ENCODE measurements around the gene ATG14.

Gene ATG14

DNA sequence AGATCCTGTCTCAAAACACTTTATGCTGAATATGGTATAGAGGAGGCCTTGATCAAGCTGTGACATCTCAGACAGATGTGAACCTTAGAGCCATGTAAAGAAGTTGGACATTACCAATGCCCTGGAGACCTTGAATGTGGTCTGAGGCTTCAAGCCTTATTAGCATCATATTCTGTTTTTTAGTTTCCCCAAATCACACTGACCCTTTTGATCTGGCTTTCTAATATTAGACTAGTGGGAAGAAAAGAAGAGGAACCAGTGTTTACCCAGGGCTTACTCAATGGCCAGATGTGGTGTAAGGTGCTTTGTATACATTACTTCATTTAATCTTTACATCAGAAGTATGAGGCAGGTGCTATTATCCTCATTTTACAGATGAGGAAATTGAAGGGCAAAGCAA is 39.4 kb upstream of the ATG14 start:
- Histone ChIP-seq H3K4me2 (ENCODE audit: low read length, poor library complexity, severe bottlenecking) (no peak overlapping the region), H2AK5ac (ENCODE audit: low read length, severe bottlenecking) (no peak overlapping the region), H3K27me3 (ENCODE audit: control insufficient read depth in 1 of 2, insufficient read depth in 1 of 2, low read length in 2 of 2) (no peaks in the 10 kb centered on the region), H3K9me3 (ENCODE audit: control insufficient read depth, low read length) (no peaks in the 10 kb centered on the region), H3K4me3 (ENCODE audit: insufficient read depth in 1 of 2, low read depth in 1 of 2, low read length in 2 of 2) (no peak overlapping the region), H3K27ac (ENCODE audit: low read length, poor library complexity, severe bottlenecking) (no peak overlapping the region), H2BK5ac (ENCODE audit: low read depth, low read length, poor library complexity, severe bottlenecking) (no peak overlapping the region), H3K36me3 (ENCODE audit: control insufficient read depth in 1 of 2, insufficient read depth in 2 of 2, low read depth in 1 of 2, low read length in 2 of 2) (no peaks in the 10 kb centered on the region), H4K91ac (ENCODE audit: low read length) (no peak overlapping the region), H3K14ac (ENCODE audit: low read length in 2 of 2) (no peak overlapping the region), H3K79me1 (replicated peaks; ENCODE audit: low read length, poor library complexity, severe bottlenecking) (no peaks in the 10 kb centered on the region), H2BK12ac (ENCODE audit: low read length in 2 of 2) (peak overlapping the region in 1 of 2 experiments; percentile 31), H3K4me1 (ENCODE audit: control insufficient read depth, insufficient read depth, low read depth, low read length) (peaks cover 11% of the 10 kb centered on the region), H3K4ac (ENCODE audit: low read depth in 1 of 2, low read length in 2 of 2) (no peak overlapping the region), H2BK15ac (ENCODE audit: low read depth, poor library complexity, severe bottlenecking) (no peak overlapping the region), H2AFZ (ENCODE audit: low read depth, low read length) (no peak overlapping the region), H2BK120ac (ENCODE audit: low read depth, low read length) (no peak overlapping the region), H3K18ac (ENCODE audit: low read depth in 1 of 2, low read length in 2 of 2) (peak overlapping the region in 1 of 2 experiments; percentile 2), H3K23ac (ENCODE audit: low read length in 2 of 2) (no peak overlapping the region), H4K8ac (ENCODE audit: low read length) (no peak overlapping the region), H3K9ac (ENCODE audit: low read length) (no peak overlapping the region)
- no peak for DNase-seq

DNA sequence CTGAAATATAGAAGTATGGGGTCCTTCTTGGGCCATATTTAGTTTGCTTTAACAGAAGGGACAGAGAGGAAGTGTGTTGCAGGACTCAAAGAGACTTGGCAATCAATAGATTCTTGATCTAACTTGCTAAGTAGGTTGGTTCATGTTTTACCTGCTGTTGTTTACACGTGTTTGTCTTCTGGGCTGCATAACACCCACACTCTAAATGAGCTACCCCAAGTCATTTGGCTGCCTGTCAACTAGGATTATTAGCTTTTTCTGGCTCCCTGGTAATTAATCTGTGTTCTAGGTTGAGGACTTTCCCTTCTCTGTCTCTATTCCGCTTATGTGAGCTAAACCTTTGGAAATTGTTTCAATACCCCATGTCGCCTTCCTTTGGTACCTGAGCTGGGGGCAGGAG is 38.9 kb upstream of the ATG14 start:
- no peak overlapping the region for H2BK120ac ChIP-seq (ENCODE audit: low read depth, low read length)
- H3K79me1 ChIP-seq (replicated peaks; ENCODE audit: low read length, poor library complexity, severe bottlenecking), result no peaks in the 10 kb centered on the region
- H2BK15ac ChIP-seq (ENCODE audit: low read depth, poor library complexity, severe bottlenecking), result no peak overlapping the region
- H4K8ac ChIP-seq (ENCODE audit: low read length), result no peak overlapping the region
- no peaks in the 10 kb centered on the region for H3K36me3 ChIP-seq (ENCODE audit: control insufficient read depth in 1 of 2, insufficient read depth in 2 of 2, low read depth in 1 of 2, low read length in 2 of 2)
- H3K27ac ChIP-seq (ENCODE audit: low read length, poor library complexity, severe bottlenecking), result no peak overlapping the region
- H3K4me3 ChIP-seq (ENCODE audit: insufficient read depth in 1 of 2, low read depth in 1 of 2, low read length in 2 of 2), result no peak overlapping the region
- no peak overlapping the region for H3K14ac ChIP-seq (ENCODE audit: low read length in 2 of 2)
- peak overlapping the region in 1 of 2 experiments; percentile 2 for H3K18ac ChIP-seq (ENCODE audit: low read depth in 1 of 2, low read length in 2 of 2)
- H3K27me3 ChIP-seq (ENCODE audit: control insufficient read depth in 1 of 2, insufficient read depth in 1 of 2, low read length in 2 of 2), result no peaks in the 10 kb centered on the region
- 100% methylated on average over 2 of the region's 3 CpGs for WGBS
- H3K23ac ChIP-seq (ENCODE audit: low read length in 2 of 2), result no peak overlapping the region
- peak overlapping the region in 1 of 2 experiments; percentile 31 for H2BK12ac ChIP-seq (ENCODE audit: low read length in 2 of 2)
- no peak overlapping the region for H3K4me2 ChIP-seq (ENCODE audit: low read length, poor library complexity, severe bottlenecking)
- no peak overlapping the region for H3K4ac ChIP-seq (ENCODE audit: low read depth in 1 of 2, low read length in 2 of 2)
- no peak overlapping the region for H2AFZ ChIP-seq (ENCODE audit: low read depth, low read length)
- no peak overlapping the region for H4K91ac ChIP-seq (ENCODE audit: low read length)
- no peak for DNase-seq
- no peak overlapping the region for H2BK5ac ChIP-seq (ENCODE audit: low read depth, low read length, poor library complexity, severe bottlenecking)
- no peak overlapping the region for H3K9ac ChIP-seq (ENCODE audit: low read length)
- no peaks in the 10 kb centered on the region for H3K9me3 ChIP-seq (ENCODE audit: control insufficient read depth, low read length)
- H3K4me1 ChIP-seq (ENCODE audit: control insufficient read depth, insufficient read depth, low read depth, low read length), result peaks cover 11% of the 10 kb centered on the region
- H2AK5ac ChIP-seq (ENCODE audit: low read length, severe bottlenecking), result no peak overlapping the region

- H2BK5ac ChIP-seq (ENCODE audit: low read depth, low read length, poor library complexity, severe bottlenecking), result no peak overlapping the region
- H3K9ac ChIP-seq (ENCODE audit: low read length), result no peak overlapping the region
- no peak overlapping the region for H2BK12ac ChIP-seq (ENCODE audit: low read length in 2 of 2)
- no peaks in the 10 kb centered on the region for H3K27me3 ChIP-seq (ENCODE audit: control insufficient read depth in 1 of 2, insufficient read depth in 1 of 2, low read length in 2 of 2)
- no peak for DNase-seq
- H3K4me2 ChIP-seq (ENCODE audit: low read length, poor library complexity, severe bottlenecking), result no peak overlapping the region
- H2AK5ac ChIP-seq (ENCODE audit: low read length, severe bottlenecking), result no peak overlapping the region
- no peak overlapping the region for H3K18ac ChIP-seq (ENCODE audit: low read depth in 1 of 2, low read length in 2 of 2)
- H2AFZ ChIP-seq (ENCODE audit: low read depth, low read length), result no peak overlapping the region
- no peak overlapping the region for H2BK15ac ChIP-seq (ENCODE audit: low read depth, poor library complexity, severe bottlenecking)
- H4K91ac ChIP-seq (ENCODE audit: low read length), result no peak overlapping the region
- no peak overlapping the region for H2BK120ac ChIP-seq (ENCODE audit: low read depth, low read length)
- H3K4ac ChIP-seq (ENCODE audit: low read depth in 1 of 2, low read length in 2 of 2), result no peak overlapping the region
- no peak overlapping the region for H4K8ac ChIP-seq (ENCODE audit: low read length)
- H3K4me1 ChIP-seq (ENCODE audit: control insufficient read depth, insufficient read depth, low read depth, low read length), result peaks cover 10% of the 10 kb centered on the region
- no peak overlapping the region for H3K4me3 ChIP-seq (ENCODE audit: insufficient read depth in 1 of 2, low read depth in 1 of 2, low read length in 2 of 2)
- no peak overlapping the region for H3K27ac ChIP-seq (ENCODE audit: low read length, poor library complexity, severe bottlenecking)
- H3K9me3 ChIP-seq (ENCODE audit: control insufficient read depth, low read length), result no peaks in the 10 kb centered on the region
- no peaks in the 10 kb centered on the region for H3K79me1 ChIP-seq (replicated peaks; ENCODE audit: low read length, poor library complexity, severe bottlenecking)
- H3K23ac ChIP-seq (ENCODE audit: low read length in 2 of 2), result no peak overlapping the region
- 95% methylated on average over 2 of the region's 2 CpGs for WGBS
- no peaks in the 10 kb centered on the region for H3K36me3 ChIP-seq (ENCODE audit: control insufficient read depth in 1 of 2, insufficient read depth in 2 of 2, low read depth in 1 of 2, low read length in 2 of 2)
- H3K14ac ChIP-seq (ENCODE audit: low read length in 2 of 2), result no peak overlapping the region
Observed at GRCh38 chr14:55450124-55450523, 38.5 kb upstream of the ATG14 start.

GRCh38 chr14:55449116-55449515 is 37.5 kb upstream of the ATG14 start:
- Histone ChIP-seq H3K4me3 (ENCODE audit: insufficient read depth in 1 of 2, low read depth in 1 of 2, low read length in 2 of 2) (no peak overlapping the region), H3K79me1 (replicated peaks; ENCODE audit: low read length, poor library complexity, severe bottlenecking) (no peaks in the 10 kb centered on the region), H2AFZ (ENCODE audit: low read depth, low read length) (no peak overlapping the region), H2BK15ac (ENCODE audit: low read depth, poor library complexity, severe bottlenecking) (no peak overlapping the region), H2BK120ac (ENCODE audit: low read depth, low read length) (no peak overlapping the region), H3K36me3 (ENCODE audit: control insufficient read depth in 1 of 2, insufficient read depth in 2 of 2, low read depth in 1 of 2, low read length in 2 of 2) (no peaks in the 10 kb centered on the region), H3K14ac (ENCODE audit: low read length in 2 of 2) (no peak overlapping the region), H3K4me1 (ENCODE audit: control insufficient read depth, insufficient read depth, low read depth, low read length) (peaks cover 5% of the 10 kb centered on the region), H4K8ac (ENCODE audit: low read length) (no peak overlapping the region), H3K27ac (ENCODE audit: low read length, poor library complexity, severe bottlenecking) (no peak overlapping the region), H3K9ac (ENCODE audit: low read length) (no peak overlapping the region), H3K4me2 (ENCODE audit: low read length, poor library complexity, severe bottlenecking) (no peak overlapping the region), H3K27me3 (ENCODE audit: control insufficient read depth in 1 of 2, insufficient read depth in 1 of 2, low read length in 2 of 2) (no peaks in the 10 kb centered on the region), H3K4ac (ENCODE audit: low read depth in 1 of 2, low read length in 2 of 2) (peak overlapping the region in 1 of 2 experiments; percentile 6), H2BK5ac (ENCODE audit: low read depth, low read length, poor library complexity, severe bottlenecking) (no peak overlapping the region), H4K91ac (ENCODE audit: low read length) (no peak overlapping the region), H3K18ac (ENCODE audit: low read depth in 1 of 2, low read length in 2 of 2) (no peak overlapping the region), H2AK5ac (ENCODE audit: low read length, severe bottlenecking) (peak overlapping the region; percentile 41), H2BK12ac (ENCODE audit: low read length in 2 of 2) (peak overlapping the region in 1 of 2 experiments; percentile 42), H3K9me3 (ENCODE audit: control insufficient read depth, low read length) (no peaks in the 10 kb centered on the region), H3K23ac (ENCODE audit: low read length in 2 of 2) (no peak overlapping the region)
- DNase-seq, result no peak
- WGBS, result 84% methylated on average over 3 of the region's 3 CpGs
